Measurements from ENCODE around the gene METTL26. TPM values are rescaled to one million over a fixed set of nuclear protein-coding genes. Genes with fewer than 3 reads are reported as not detected.

Gene METTL26
- total RNA-seq, 1 experiment from 2014 or later: 115 TPM

DNA sequence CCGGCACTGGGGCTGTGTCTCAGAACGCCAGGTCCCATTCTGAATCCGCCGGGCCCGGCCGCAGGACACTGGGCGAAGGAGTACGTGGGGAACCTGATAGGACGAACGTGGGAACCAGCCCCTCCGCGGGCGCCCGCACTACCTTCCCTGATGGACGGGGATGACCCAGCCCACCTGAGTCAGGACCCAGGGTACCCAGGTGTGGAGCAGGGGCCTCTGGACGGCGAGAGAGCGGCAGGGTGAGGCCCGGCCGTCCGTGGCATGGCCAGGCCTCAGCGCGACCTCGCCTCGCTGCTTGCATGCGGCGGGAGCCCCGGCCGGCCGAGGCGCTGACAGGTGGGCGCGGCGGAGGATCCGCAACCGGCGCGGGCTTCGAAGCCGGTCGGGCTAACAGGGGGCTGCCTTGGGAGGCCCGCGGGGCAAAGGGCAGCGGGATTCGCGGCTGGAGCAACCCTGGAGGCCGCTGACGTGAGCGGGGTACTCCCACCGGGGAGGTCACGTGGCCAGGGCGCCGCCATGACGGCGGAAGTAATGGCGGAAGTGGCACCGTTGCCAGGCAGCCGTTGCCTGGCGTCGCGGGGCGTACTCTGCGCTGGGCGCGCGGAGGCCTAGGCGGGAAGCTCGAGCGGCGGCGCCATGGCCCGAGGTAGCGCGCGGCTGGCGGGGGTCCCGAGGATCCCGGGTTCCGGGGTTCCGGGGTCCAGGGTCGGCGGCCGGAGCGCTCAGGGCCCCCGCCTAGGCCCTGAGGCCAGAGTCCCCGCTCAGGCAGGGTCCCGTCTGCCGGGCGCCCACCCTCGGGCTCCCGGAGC lies 12.9 kb upstream of the METTL26 start, which contains the start of gene WDR90 (continued):
- TF ChIP-seq, protein P1, sequence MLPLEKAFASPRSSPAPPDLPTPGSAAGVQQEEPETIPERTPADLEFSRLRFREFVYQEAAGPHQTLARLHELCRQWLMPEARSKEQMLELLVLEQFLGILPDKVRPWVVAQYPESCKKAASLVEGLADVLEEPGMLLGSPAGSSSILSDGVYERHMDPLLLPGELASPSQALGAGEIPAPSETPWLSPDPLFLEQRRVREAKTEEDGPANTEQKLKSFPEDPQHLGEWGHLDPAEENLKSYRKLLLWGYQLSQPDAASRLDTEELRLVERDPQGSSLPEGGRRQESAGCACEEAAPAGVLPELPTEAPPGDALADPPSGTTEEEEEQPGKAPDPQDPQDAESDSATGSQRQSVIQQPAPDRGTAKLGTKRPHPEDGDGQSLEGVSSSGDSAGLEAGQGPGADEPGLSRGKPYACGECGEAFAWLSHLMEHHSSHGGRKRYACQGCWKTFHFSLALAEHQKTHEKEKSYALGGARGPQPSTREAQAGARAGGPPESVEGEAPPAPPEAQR (CRISPR knock-in tag; IDR thresholded peaks at IDR 0.05): no peak
- TF ChIP-seq MYBL2 (CRISPR knock-in tag; IDR thresholded peaks at IDR 0.05): peak; percentile 43; the same call in 1 of the 2 replicates
- TF ChIP-seq KAT7 (CRISPR knock-in tag; IDR thresholded peaks at IDR 0.05; ENCODE audit: borderline replicate concordance): no peak
- peak; percentile 25; the same call in 1 of the 2 replicates for TF ChIP-seq ZNF138 (CRISPR knock-in tag; conservative IDR thresholded peaks at IDR 0.05)
- no peak for TF ChIP-seq ZNF423 (CRISPR knock-in tag; IDR thresholded peaks at IDR 0.05)
- TF ChIP-seq NFATC4 (CRISPR knock-in tag; IDR thresholded peaks at IDR 0.05): peak; percentile 86; the same call in 1 of the 2 replicates
- peak; percentile 13; the same call in 1 of the 2 replicates for TF ChIP-seq ESRRA (CRISPR knock-in tag; IDR thresholded peaks at IDR 0.05; ENCODE audit: borderline replicate concordance)
- no peak for TF ChIP-seq SOX15 (CRISPR knock-in tag; IDR thresholded peaks at IDR 0.05)
- TF ChIP-seq TEAD4 (CRISPR knock-in tag; IDR thresholded peaks at IDR 0.05): no peak
- TF ChIP-seq, protein P2, sequence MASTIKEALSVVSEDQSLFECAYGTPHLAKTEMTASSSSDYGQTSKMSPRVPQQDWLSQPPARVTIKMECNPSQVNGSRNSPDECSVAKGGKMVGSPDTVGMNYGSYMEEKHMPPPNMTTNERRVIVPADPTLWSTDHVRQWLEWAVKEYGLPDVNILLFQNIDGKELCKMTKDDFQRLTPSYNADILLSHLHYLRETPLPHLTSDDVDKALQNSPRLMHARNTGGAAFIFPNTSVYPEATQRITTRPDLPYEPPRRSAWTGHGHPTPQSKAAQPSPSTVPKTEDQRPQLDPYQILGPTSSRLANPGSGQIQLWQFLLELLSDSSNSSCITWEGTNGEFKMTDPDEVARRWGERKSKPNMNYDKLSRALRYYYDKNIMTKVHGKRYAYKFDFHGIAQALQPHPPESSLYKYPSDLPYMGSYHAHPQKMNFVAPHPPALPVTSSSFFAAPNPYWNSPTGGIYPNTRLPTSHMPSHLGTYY (CRISPR knock-in tag; IDR thresholded peaks at IDR 0.05): no peak
- peak; percentile 44; the same call in 1 of the 2 replicates for TF ChIP-seq ZNF416 (CRISPR knock-in tag; IDR thresholded peaks at IDR 0.05)
- TF ChIP-seq, protein P3, sequence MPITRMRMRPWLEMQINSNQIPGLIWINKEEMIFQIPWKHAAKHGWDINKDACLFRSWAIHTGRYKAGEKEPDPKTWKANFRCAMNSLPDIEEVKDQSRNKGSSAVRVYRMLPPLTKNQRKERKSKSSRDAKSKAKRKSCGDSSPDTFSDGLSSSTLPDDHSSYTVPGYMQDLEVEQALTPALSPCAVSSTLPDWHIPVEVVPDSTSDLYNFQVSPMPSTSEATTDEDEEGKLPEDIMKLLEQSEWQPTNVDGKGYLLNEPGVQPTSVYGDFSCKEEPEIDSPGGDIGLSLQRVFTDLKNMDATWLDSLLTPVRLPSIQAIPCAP (CRISPR knock-in tag; IDR thresholded peaks at IDR 0.05): no peak; the same call in 1 of the 2 replicates
- TF ChIP-seq, protein P4, sequence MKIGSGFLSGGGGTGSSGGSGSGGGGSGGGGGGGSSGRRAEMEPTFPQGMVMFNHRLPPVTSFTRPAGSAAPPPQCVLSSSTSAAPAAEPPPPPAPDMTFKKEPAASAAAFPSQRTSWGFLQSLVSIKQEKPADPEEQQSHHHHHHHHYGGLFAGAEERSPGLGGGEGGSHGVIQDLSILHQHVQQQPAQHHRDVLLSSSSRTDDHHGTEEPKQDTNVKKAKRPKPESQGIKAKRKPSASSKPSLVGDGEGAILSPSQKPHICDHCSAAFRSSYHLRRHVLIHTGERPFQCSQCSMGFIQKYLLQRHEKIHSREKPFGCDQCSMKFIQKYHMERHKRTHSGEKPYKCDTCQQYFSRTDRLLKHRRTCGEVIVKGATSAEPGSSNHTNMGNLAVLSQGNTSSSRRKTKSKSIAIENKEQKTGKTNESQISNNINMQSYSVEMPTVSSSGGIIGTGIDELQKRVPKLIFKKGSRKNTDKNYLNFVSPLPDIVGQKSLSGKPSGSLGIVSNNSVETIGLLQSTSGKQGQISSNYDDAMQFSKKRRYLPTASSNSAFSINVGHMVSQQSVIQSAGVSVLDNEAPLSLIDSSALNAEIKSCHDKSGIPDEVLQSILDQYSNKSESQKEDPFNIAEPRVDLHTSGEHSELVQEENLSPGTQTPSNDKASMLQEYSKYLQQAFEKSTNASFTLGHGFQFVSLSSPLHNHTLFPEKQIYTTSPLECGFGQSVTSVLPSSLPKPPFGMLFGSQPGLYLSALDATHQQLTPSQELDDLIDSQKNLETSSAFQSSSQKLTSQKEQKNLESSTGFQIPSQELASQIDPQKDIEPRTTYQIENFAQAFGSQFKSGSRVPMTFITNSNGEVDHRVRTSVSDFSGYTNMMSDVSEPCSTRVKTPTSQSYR (CRISPR knock-in tag; IDR thresholded peaks at IDR 0.05): no peak
- TF ChIP-seq EMX1 (CRISPR knock-in tag; IDR thresholded peaks at IDR 0.05): peak; percentile 60; the same call in 1 of the 2 replicates
- peak; percentile 83 for TF ChIP-seq GABPB1 (CRISPR knock-in tag; IDR thresholded peaks at IDR 0.05)
- TF ChIP-seq, protein P5, sequence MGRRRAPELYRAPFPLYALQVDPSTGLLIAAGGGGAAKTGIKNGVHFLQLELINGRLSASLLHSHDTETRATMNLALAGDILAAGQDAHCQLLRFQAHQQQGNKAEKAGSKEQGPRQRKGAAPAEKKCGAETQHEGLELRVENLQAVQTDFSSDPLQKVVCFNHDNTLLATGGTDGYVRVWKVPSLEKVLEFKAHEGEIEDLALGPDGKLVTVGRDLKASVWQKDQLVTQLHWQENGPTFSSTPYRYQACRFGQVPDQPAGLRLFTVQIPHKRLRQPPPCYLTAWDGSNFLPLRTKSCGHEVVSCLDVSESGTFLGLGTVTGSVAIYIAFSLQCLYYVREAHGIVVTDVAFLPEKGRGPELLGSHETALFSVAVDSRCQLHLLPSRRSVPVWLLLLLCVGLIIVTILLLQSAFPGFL (CRISPR knock-in tag; IDR thresholded peaks at IDR 0.05; ENCODE audit: borderline replicate concordance): no peak
- no peak for TF ChIP-seq ZNF121 (CRISPR knock-in tag; IDR thresholded peaks at IDR 0.05)
- TF ChIP-seq, protein P6, sequence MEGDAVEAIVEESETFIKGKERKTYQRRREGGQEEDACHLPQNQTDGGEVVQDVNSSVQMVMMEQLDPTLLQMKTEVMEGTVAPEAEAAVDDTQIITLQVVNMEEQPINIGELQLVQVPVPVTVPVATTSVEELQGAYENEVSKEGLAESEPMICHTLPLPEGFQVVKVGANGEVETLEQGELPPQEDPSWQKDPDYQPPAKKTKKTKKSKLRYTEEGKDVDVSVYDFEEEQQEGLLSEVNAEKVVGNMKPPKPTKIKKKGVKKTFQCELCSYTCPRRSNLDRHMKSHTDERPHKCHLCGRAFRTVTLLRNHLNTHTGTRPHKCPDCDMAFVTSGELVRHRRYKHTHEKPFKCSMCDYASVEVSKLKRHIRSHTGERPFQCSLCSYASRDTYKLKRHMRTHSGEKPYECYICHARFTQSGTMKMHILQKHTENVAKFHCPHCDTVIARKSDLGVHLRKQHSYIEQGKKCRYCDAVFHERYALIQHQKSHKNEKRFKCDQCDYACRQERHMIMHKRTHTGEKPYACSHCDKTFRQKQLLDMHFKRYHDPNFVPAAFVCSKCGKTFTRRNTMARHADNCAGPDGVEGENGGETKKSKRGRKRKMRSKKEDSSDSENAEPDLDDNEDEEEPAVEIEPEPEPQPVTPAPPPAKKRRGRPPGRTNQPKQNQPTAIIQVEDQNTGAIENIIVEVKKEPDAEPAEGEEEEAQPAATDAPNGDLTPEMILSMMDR (IDR thresholded peaks at IDR 0.05): no peak
- no peak for TF ChIP-seq ZNF396 (CRISPR knock-in tag; IDR thresholded peaks at IDR 0.05; ENCODE audit: borderline replicate concordance)
- peak; percentile 85 for TF ChIP-seq TP53 (CRISPR knock-in tag; IDR thresholded peaks at IDR 0.05)
- TF ChIP-seq, protein P7, sequence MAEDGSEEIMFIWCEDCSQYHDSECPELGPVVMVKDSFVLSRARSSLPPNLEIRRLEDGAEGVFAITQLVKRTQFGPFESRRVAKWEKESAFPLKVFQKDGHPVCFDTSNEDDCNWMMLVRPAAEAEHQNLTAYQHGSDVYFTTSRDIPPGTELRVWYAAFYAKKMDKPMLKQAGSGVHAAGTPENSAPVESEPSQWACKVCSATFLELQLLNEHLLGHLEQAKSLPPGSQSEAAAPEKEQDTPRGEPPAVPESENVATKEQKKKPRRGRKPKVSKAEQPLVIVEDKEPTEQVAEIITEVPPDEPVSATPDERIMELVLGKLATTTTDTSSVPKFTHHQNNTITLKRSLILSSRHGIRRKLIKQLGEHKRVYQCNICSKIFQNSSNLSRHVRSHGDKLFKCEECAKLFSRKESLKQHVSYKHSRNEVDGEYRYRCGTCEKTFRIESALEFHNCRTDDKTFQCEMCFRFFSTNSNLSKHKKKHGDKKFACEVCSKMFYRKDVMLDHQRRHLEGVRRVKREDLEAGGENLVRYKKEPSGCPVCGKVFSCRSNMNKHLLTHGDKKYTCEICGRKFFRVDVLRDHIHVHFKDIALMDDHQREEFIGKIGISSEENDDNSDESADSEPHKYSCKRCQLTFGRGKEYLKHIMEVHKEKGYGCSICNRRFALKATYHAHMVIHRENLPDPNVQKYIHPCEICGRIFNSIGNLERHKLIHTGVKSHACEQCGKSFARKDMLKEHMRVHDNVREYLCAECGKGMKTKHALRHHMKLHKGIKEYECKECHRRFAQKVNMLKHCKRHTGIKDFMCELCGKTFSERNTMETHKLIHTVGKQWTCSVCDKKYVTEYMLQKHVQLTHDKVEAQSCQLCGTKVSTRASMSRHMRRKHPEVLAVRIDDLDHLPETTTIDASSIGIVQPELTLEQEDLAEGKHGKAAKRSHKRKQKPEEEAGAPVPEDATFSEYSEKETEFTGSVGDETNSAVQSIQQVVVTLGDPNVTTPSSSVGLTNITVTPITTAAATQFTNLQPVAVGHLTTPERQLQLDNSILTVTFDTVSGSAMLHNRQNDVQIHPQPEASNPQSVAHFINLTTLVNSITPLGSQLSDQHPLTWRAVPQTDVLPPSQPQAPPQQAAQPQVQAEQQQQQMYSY (CRISPR knock-in tag; IDR thresholded peaks at IDR 0.05): no peak
- peak; percentile 65 for TF ChIP-seq ETV6 (CRISPR knock-in tag; IDR thresholded peaks at IDR 0.05)
- peak; percentile 91 for TF ChIP-seq CBFB (CRISPR knock-in tag; IDR thresholded peaks at IDR 0.05; ENCODE audit: low read depth)
- TF ChIP-seq, protein P8, sequence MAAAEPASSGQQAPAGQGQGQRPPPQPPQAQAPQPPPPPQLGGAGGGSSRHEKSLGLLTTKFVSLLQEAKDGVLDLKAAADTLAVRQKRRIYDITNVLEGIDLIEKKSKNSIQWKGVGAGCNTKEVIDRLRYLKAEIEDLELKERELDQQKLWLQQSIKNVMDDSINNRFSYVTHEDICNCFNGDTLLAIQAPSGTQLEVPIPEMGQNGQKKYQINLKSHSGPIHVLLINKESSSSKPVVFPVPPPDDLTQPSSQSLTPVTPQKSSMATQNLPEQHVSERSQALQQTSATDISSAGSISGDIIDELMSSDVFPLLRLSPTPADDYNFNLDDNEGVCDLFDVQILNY (CRISPR knock-in tag; IDR thresholded peaks at IDR 0.05): peak; percentile 91; the same call in 1 of the 2 replicates

Data from WTC11 (cell line).